Mesodermal cell (in vitro differentiated cells): ENCODE measurements around the gene ACAT1. TPM values are rescaled to one million over a fixed set of nuclear protein-coding genes. Genes with fewer than 3 reads are reported as not detected.

Experiments
- H3K27ac ChIP-seq: 2 replicates; pipeline ENCODE4 v1.7.0; 2013; ENCODE audit warnings: mild to moderate bottlenecking, low read depth, low read length, moderate library complexity; ENCODE audit not compliant: severe bottlenecking
- H3K36me3 ChIP-seq: 2 replicates; pipeline ENCODE4 v1.7.1; 2013; ENCODE audit warnings: mild to moderate bottlenecking, low read length, moderate library complexity; ENCODE audit not compliant: control insufficient read depth, insufficient read depth
- H3K4me1 ChIP-seq: one replicate; pipeline ENCODE4 v1.7.1; 2013; ENCODE audit warnings: mild to moderate bottlenecking, low read length; ENCODE audit not compliant: insufficient read depth, control insufficient read depth, poor library complexity, severe bottlenecking
- H3K4me3 ChIP-seq: 2 replicates; pipeline ENCODE4 v1.7.0; 2013; ENCODE audit warnings: low read length, control low read depth, mild to moderate bottlenecking; ENCODE audit not compliant: insufficient read depth, poor library complexity, severe bottlenecking; ENCODE audit errors: extremely low read depth
- H3K9me3 ChIP-seq: 2 replicates; pipeline ENCODE4 v1.7.1; 2013; ENCODE audit warnings: mild to moderate bottlenecking, low read length, moderate library complexity; ENCODE audit not compliant: control insufficient read depth
- WGBS, 2 experiments: methylation state at CpG; one replicate each; pipeline ENCODE4 v1.1.5; 2013; ENCODE audit warnings: missing lambda C conversion rate in 2 of 2; ENCODE audit not compliant: insufficient coverage in 2 of 2; 5-methylcytosine and 5-hydroxymethylcytosine counted together
- polyA plus RNA-seq, 2 experiments: library from polyadenylated mRNA; stranded (reverse); fragments of 50-300 nt; gene quantifications; one replicate each; pipeline ENCODE4 v1.2.3, GENCODE V29; 2013

ACAT1 gene
- 27.8 TPM for polyA plus RNA-seq (2013, experiment 1 of 2)
- 25.3 TPM for polyA plus RNA-seq (2013, experiment 2 of 2)

- H3K4me1 ChIP-seq = no peaks in the 10 kb centered on the region
- no peaks in the 10 kb centered on the region for H3K9me3 ChIP-seq
- peak within 1 kb of the TSS; percentile 36 for H3K27ac ChIP-seq
- WGBS, 2 experiments = 1 to 2% methylated on average over 61 to 67 of the region's 73 CpGs
- peak within 1 kb of the TSS; percentile 76 for H3K4me3 ChIP-seq
- no peaks in the 10 kb centered on the region for H3K36me3 ChIP-seq
Observed at GRCh38 chr11:108121274-108122155, at the start of gene ACAT1. TSS of gene ACAT1 (plus strand) at chr11:108121567. CDS start at chr11:108121607, 40 bp downstream.

GRCh38 chr11:108084811-108085210, 36.6 kb upstream of the ACAT1 start:
- Histone ChIP-seq H3K27ac (no peak overlapping the region), H3K4me3 (no peak overlapping the region), H3K4me1 (no peaks in the 10 kb centered on the region), H3K9me3 (no peaks in the 10 kb centered on the region), H3K36me3 (peaks cover 45% of the 10 kb centered on the region)
- no CpG with 5 or more reads among the region's 1 CpG for WGBS, 2 experiments

- WGBS, 2 experiments = no CpG with 5 or more reads among the region's 2 CpGs
- H3K9me3 ChIP-seq = no peaks in the 10 kb centered on the region
- H3K36me3 ChIP-seq = peaks cover 41% of the 10 kb centered on the region
Observed at GRCh38 chr11:108085672-108086071, 35.7 kb upstream of the ACAT1 start.

DNA sequence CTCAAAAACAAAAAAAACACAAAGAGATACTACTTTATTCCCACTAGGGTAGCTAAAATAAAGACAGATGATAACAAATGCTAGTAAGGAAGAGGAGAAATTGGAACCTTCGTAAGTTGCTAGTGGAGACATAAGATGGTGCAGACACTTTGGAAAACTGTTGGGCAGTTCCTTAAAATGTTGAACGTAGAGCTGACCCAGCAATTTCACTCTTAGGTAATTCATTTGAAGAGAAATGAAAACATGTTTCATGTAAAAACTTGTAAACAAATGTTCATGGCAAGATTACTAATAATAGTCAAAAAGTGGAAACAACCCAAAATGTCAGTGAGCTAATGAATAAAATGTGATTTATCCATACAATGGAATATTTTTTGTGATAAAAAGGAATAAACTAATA, 29.2 kb upstream of the ACAT1 start:
- no peak overlapping the region for H3K4me3 ChIP-seq
- 50 to 100% methylated on average over 1 to 2 of the region's 2 CpGs for WGBS, 2 experiments
- H3K9me3 ChIP-seq = no peaks in the 10 kb centered on the region
- H3K36me3 ChIP-seq = peaks cover 36% of the 10 kb centered on the region
- no peaks in the 10 kb centered on the region for H3K4me1 ChIP-seq
- no peak overlapping the region for H3K27ac ChIP-seq

More at GRCh38 chr11:108085672-108086071, 35.7 kb upstream of the ACAT1 start:
- no peak overlapping the region for H3K27ac ChIP-seq
- no peaks in the 10 kb centered on the region for H3K4me1 ChIP-seq
- no peak overlapping the region for H3K4me3 ChIP-seq

- H3K36me3 ChIP-seq = peaks cover 43% of the 10 kb centered on the region
- WGBS, 2 experiments = 100% methylated on average over 1 of the region's 4 CpGs; no CpG with 5 or more reads in 1 of the 2 experiments
Observed at GRCh38 chr11:108093128-108093904, 28.1 kb upstream of the ACAT1 start.

GRCh38 chr11:108097179-108097578, 24.2 kb upstream of the ACAT1 start:
- peaks cover 48% of the 10 kb centered on the region for H3K36me3 ChIP-seq
- H3K4me3 ChIP-seq = no peak overlapping the region
- H3K27ac ChIP-seq = no peak overlapping the region
- H3K4me1 ChIP-seq = no peaks in the 10 kb centered on the region
- WGBS, 2 experiments = 95 to 100% methylated on average over 2 to 3 of the region's 3 CpGs
- no peaks in the 10 kb centered on the region for H3K9me3 ChIP-seq

More at GRCh38 chr11:108093128-108093904, 28.1 kb upstream of the ACAT1 start:
- Histone ChIP-seq H3K4me3 (no peak overlapping the region), H3K9me3 (no peaks in the 10 kb centered on the region), H3K4me1 (no peaks in the 10 kb centered on the region), H3K27ac (no peak overlapping the region)

- Histone ChIP-seq H3K36me3 (peaks cover 43% of the 10 kb centered on the region), H3K4me1 (no peaks in the 10 kb centered on the region), H3K27ac (no peak overlapping the region), H3K9me3 (no peaks in the 10 kb centered on the region), H3K4me3 (no peak overlapping the region)
- 100% methylated on average over 1 of the region's 1 CpG; no CpG with 5 or more reads in 1 of the 2 experiments for WGBS, 2 experiments
Observed at GRCh38 chr11:108101090-108101775, 20.1 kb upstream of the ACAT1 start.

DNA sequence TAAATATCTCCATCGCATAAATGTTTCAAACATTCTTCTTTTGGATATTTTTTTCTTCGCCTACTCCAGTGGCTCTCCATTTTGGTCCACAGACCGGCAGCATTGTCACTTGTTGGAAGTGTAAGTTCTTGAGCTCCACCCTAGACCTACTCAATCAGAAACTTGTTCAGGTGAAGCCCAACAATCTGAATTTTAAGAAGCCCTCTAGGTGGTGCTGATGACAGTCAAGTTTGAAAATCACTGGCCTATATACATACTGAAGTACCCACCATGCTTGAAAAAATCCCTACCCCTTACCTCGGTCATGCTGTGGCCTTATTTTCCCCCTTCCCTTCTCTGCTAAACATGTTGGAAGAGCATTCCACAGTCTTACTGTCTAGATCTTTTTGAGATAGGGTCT, 10.2 kb upstream of the ACAT1 start:
- Histone ChIP-seq H3K36me3 (peaks cover 3% of the 10 kb centered on the region), H3K4me3 (no peak overlapping the region), H3K9me3 (no peaks in the 10 kb centered on the region), H3K4me1 (no peaks in the 10 kb centered on the region), H3K27ac (no peak overlapping the region)
- 100% methylated on average over 1 to 3 of the region's 4 CpGs for WGBS, 2 experiments

- no peak overlapping the region for H3K27ac ChIP-seq
- no peak overlapping the region for H3K4me3 ChIP-seq
- H3K36me3 ChIP-seq = no peaks in the 10 kb centered on the region
- WGBS, 2 experiments = 97 to 100% methylated on average over 2 of the region's 2 CpGs
- H3K4me1 ChIP-seq = no peaks in the 10 kb centered on the region
- no peaks in the 10 kb centered on the region for H3K9me3 ChIP-seq
Observed at GRCh38 chr11:108112057-108112456, 9.3 kb upstream of the ACAT1 start.

- WGBS, 2 experiments = 67 to 84% methylated on average over 4 to 5 of the region's 5 CpGs
- no peaks in the 10 kb centered on the region for H3K36me3 ChIP-seq
- no peaks in the 10 kb centered on the region for H3K4me1 ChIP-seq
- no peak overlapping the region for H3K27ac ChIP-seq
- no peak overlapping the region for H3K4me3 ChIP-seq
- no peaks in the 10 kb centered on the region for H3K9me3 ChIP-seq
Observed at GRCh38 chr11:108115500-108116140, 5.7 kb upstream of the ACAT1 start.
